ENCODE measurements around the gene SPAG16.

- TF ChIP-seq CTCF (IDR thresholded peaks at IDR 0.05) (no peak), POLR2A (IDR thresholded peaks at IDR 0.05) (no peak)
These were observed 1010.2 kb downstream of the SPAG16 start for GRCh38 chr2:214294426-214294825.
